NCI-H1092 treated with DMSO at 0.1 percent for 48 hours (cell line): ENCODE measurements around the gene RBMY1D.
"Not testable (repeated sequence)": the region's sequence is repeated elsewhere in the genome, so short reads cannot be mapped to it uniquely, and the experiment has no call there.

Experiments
- DNase-seq: peaks from one replicate; lab custom pipeline; 2025; lab: John Stamatoyannopoulos, UW

The RBMY1D gene

GRCh38 chrY:21894426-21894825 lies at the start of gene RBMY1D:
Gene RBMY1D, minus strand, starts transcription at chrY:21894526. Its CDS starts 2,013 bp downstream, at chrY:21892513.
- DNase-seq: not testable (repeated sequence)

- DNase-seq: not testable (repeated sequence)
Observed at GRCh38 chrY:21917932-21918331, 23.6 kb upstream of the RBMY1D start, which contains the start of gene RBMY1E. Gene RBMY1E, minus strand, starts transcription at chrY:21918032. Its CDS starts 1,978 bp downstream, at chrY:21916054.

GRCh38 chrY:21869407-21870076 lies 24.8 kb downstream of the RBMY1D start:
- not testable (repeated sequence) for DNase-seq

GRCh38 chrY:21845481-21845880 lies 48.8 kb downstream of the RBMY1D start:
- DNase-seq: no peak

GRCh38 chrY:21842090-21842489 lies 52.2 kb downstream of the RBMY1D start:
- DNase-seq: no peak

GRCh38 chrY:21839489-21839888 lies 54.8 kb downstream of the RBMY1D start:
- DNase-seq: no peak

GRCh38 chrY:21836343-21836742 lies 58.0 kb downstream of the RBMY1D start:
- no peak for DNase-seq

GRCh38 chrY:21835052-21835451 lies 59.3 kb downstream of the RBMY1D start:
- no peak for DNase-seq
